Measurements from ENCODE around the gene MAP3K7.

MAP3K7 gene

GRCh38 chr6:90534337-90535025, 52.4 kb downstream of the MAP3K7 start:
- H3K4me1 ChIP-seq (ENCODE audit: insufficient read depth, low read length) = peaks cover 45% of the 10 kb centered on the region
- peaks cover 20% of the 10 kb centered on the region for H3K36me3 ChIP-seq (ENCODE audit: insufficient read depth, low read length)
- no peaks in the 10 kb centered on the region for H3K27me3 ChIP-seq (ENCODE audit: insufficient read depth, low read length)
- H2AFZ ChIP-seq (ENCODE audit: low read depth, low read length) = no peak overlapping the region
- no peak overlapping the region for H3K4me3 ChIP-seq (ENCODE audit: low read length)
- no peaks in the 10 kb centered on the region for H3K9me3 ChIP-seq (ENCODE audit: low read length)

- Histone ChIP-seq H2AFZ (ENCODE audit: low read depth, low read length) (no peak overlapping the region), H3K9me3 (ENCODE audit: low read length) (no peaks in the 10 kb centered on the region), H3K4me1 (ENCODE audit: insufficient read depth, low read length) (peaks cover 43% of the 10 kb centered on the region), H3K4me3 (ENCODE audit: low read length) (no peak overlapping the region), H3K36me3 (ENCODE audit: insufficient read depth, low read length) (peaks cover 27% of the 10 kb centered on the region), H3K27me3 (ENCODE audit: insufficient read depth, low read length) (no peaks in the 10 kb centered on the region)
Measured at GRCh38 chr6:90533615-90534336, 53.1 kb downstream of the MAP3K7 start.

- Histone ChIP-seq H3K27me3 (ENCODE audit: insufficient read depth, low read length) (no peaks in the 10 kb centered on the region), H3K4me3 (ENCODE audit: low read length) (no peak overlapping the region), H3K4me1 (ENCODE audit: insufficient read depth, low read length) (peaks cover 16% of the 10 kb centered on the region), H2AFZ (ENCODE audit: low read depth, low read length) (no peak overlapping the region), H3K9me3 (ENCODE audit: low read length) (no peaks in the 10 kb centered on the region), H3K36me3 (ENCODE audit: insufficient read depth, low read length) (peaks cover 33% of the 10 kb centered on the region)
Measured at GRCh38 chr6:90530882-90531281, 56.0 kb downstream of the MAP3K7 start.

GRCh38 chr6:90525421-90525820, 61.5 kb downstream of the MAP3K7 start:
- H3K36me3 ChIP-seq (ENCODE audit: insufficient read depth, low read length) = peaks cover 48% of the 10 kb centered on the region
- no peak overlapping the region for H2AFZ ChIP-seq (ENCODE audit: low read depth, low read length)
- no peaks in the 10 kb centered on the region for H3K27me3 ChIP-seq (ENCODE audit: insufficient read depth, low read length)
- no peaks in the 10 kb centered on the region for H3K9me3 ChIP-seq (ENCODE audit: low read length)
- H3K4me1 ChIP-seq (ENCODE audit: insufficient read depth, low read length) = no peaks in the 10 kb centered on the region
- H3K4me3 ChIP-seq (ENCODE audit: low read length) = no peak overlapping the region

- Histone ChIP-seq H3K9me3 (ENCODE audit: low read length) (no peaks in the 10 kb centered on the region), H3K27me3 (ENCODE audit: insufficient read depth, low read length) (no peaks in the 10 kb centered on the region), H3K36me3 (ENCODE audit: insufficient read depth, low read length) (peaks cover 48% of the 10 kb centered on the region), H3K4me3 (ENCODE audit: low read length) (no peak overlapping the region), H3K4me1 (ENCODE audit: insufficient read depth, low read length) (no peaks in the 10 kb centered on the region), H2AFZ (ENCODE audit: low read depth, low read length) (no peak overlapping the region)
Measured at GRCh38 chr6:90523779-90524310, 63.0 kb downstream of the MAP3K7 start.

GRCh38 chr6:90521955-90522354, 64.9 kb downstream of the MAP3K7 start:
- Histone ChIP-seq H3K4me1 (ENCODE audit: insufficient read depth, low read length) (no peaks in the 10 kb centered on the region), H3K9me3 (ENCODE audit: low read length) (no peaks in the 10 kb centered on the region), H3K27me3 (ENCODE audit: insufficient read depth, low read length) (no peaks in the 10 kb centered on the region), H2AFZ (ENCODE audit: low read depth, low read length) (no peak overlapping the region), H3K36me3 (ENCODE audit: insufficient read depth, low read length) (peaks cover 52% of the 10 kb centered on the region), H3K4me3 (ENCODE audit: low read length) (no peak overlapping the region)

- H3K27me3 ChIP-seq (ENCODE audit: insufficient read depth, low read length) = no peaks in the 10 kb centered on the region
- no peak overlapping the region for H2AFZ ChIP-seq (ENCODE audit: low read depth, low read length)
- H3K4me1 ChIP-seq (ENCODE audit: insufficient read depth, low read length) = no peaks in the 10 kb centered on the region
- no peak overlapping the region for H3K4me3 ChIP-seq (ENCODE audit: low read length)
- H3K36me3 ChIP-seq (ENCODE audit: insufficient read depth, low read length) = peaks cover 83% of the 10 kb centered on the region
- H3K9me3 ChIP-seq (ENCODE audit: low read length) = no peaks in the 10 kb centered on the region
Measured at GRCh38 chr6:90516074-90516660, 70.7 kb downstream of the MAP3K7 start.

GRCh38 chr6:90514496-90514895, 72.4 kb downstream of the MAP3K7 start:
- no peak overlapping the region for H3K4me3 ChIP-seq (ENCODE audit: low read length)
- peaks cover 76% of the 10 kb centered on the region for H3K36me3 ChIP-seq (ENCODE audit: insufficient read depth, low read length)
- no peaks in the 10 kb centered on the region for H3K9me3 ChIP-seq (ENCODE audit: low read length)
- no peaks in the 10 kb centered on the region for H3K27me3 ChIP-seq (ENCODE audit: insufficient read depth, low read length)
- H3K4me1 ChIP-seq (ENCODE audit: insufficient read depth, low read length) = no peaks in the 10 kb centered on the region
- H2AFZ ChIP-seq (ENCODE audit: low read depth, low read length) = no peak overlapping the region

- H3K27me3 ChIP-seq (ENCODE audit: insufficient read depth, low read length) = no peaks in the 10 kb centered on the region
- H3K9me3 ChIP-seq (ENCODE audit: low read length) = peaks cover 2% of the 10 kb centered on the region
- peaks cover 33% of the 10 kb centered on the region for H3K36me3 ChIP-seq (ENCODE audit: insufficient read depth, low read length)
- no peak overlapping the region for H3K4me3 ChIP-seq (ENCODE audit: low read length)
- no peak overlapping the region for H2AFZ ChIP-seq (ENCODE audit: low read depth, low read length)
- H3K4me1 ChIP-seq (ENCODE audit: insufficient read depth, low read length) = no peaks in the 10 kb centered on the region
Measured at GRCh38 chr6:90508753-90509152, 78.1 kb downstream of the MAP3K7 start.

GRCh38 chr6:90502866-90503407, 83.9 kb downstream of the MAP3K7 start:
- no peaks in the 10 kb centered on the region for H3K36me3 ChIP-seq (ENCODE audit: insufficient read depth, low read length)
- no peak overlapping the region for H2AFZ ChIP-seq (ENCODE audit: low read depth, low read length)
- H3K4me1 ChIP-seq (ENCODE audit: insufficient read depth, low read length) = peaks cover 9% of the 10 kb centered on the region
- H3K9me3 ChIP-seq (ENCODE audit: low read length) = no peaks in the 10 kb centered on the region
- H3K27me3 ChIP-seq (ENCODE audit: insufficient read depth, low read length) = no peaks in the 10 kb centered on the region
- H3K4me3 ChIP-seq (ENCODE audit: low read length) = no peak overlapping the region

GRCh38 chr6:90502381-90502780, 84.5 kb downstream of the MAP3K7 start:
- Histone ChIP-seq H3K36me3 (ENCODE audit: insufficient read depth, low read length) (no peaks in the 10 kb centered on the region), H3K9me3 (ENCODE audit: low read length) (no peaks in the 10 kb centered on the region), H3K4me3 (ENCODE audit: low read length) (no peak overlapping the region), H3K4me1 (ENCODE audit: insufficient read depth, low read length) (peaks cover 9% of the 10 kb centered on the region), H2AFZ (ENCODE audit: low read depth, low read length) (no peak overlapping the region), H3K27me3 (ENCODE audit: insufficient read depth, low read length) (no peaks in the 10 kb centered on the region)

GRCh38 chr6:90500458-90500857, 86.4 kb downstream of the MAP3K7 start:
- Histone ChIP-seq H3K4me3 (ENCODE audit: low read length) (no peak overlapping the region), H3K9me3 (ENCODE audit: low read length) (no peaks in the 10 kb centered on the region), H3K27me3 (ENCODE audit: insufficient read depth, low read length) (no peaks in the 10 kb centered on the region), H2AFZ (ENCODE audit: low read depth, low read length) (no peak overlapping the region), H3K4me1 (ENCODE audit: insufficient read depth, low read length) (peaks cover 23% of the 10 kb centered on the region), H3K36me3 (ENCODE audit: insufficient read depth, low read length) (no peaks in the 10 kb centered on the region)

GRCh38 chr6:90497411-90497810, 89.5 kb downstream of the MAP3K7 start:
- peaks cover 38% of the 10 kb centered on the region for H3K4me1 ChIP-seq (ENCODE audit: insufficient read depth, low read length)
- H3K27me3 ChIP-seq (ENCODE audit: insufficient read depth, low read length) = no peaks in the 10 kb centered on the region

More at GRCh38 chr6:90497411-90497810, 89.5 kb downstream of the MAP3K7 start:
- Histone ChIP-seq H3K36me3 (ENCODE audit: insufficient read depth, low read length) (no peaks in the 10 kb centered on the region), H3K9me3 (ENCODE audit: low read length) (no peaks in the 10 kb centered on the region), H3K4me3 (ENCODE audit: low read length) (no peak overlapping the region), H2AFZ (ENCODE audit: low read depth, low read length) (no peak overlapping the region)
